ENCODE measurements around the gene GRN.
A peak's percentile ranks its signal among the peaks of the same experiment; 100 is the strongest.
"Not testable (repeated sequence)": the region's sequence is repeated elsewhere in the genome, so short reads cannot be mapped to it uniquely, and the experiment has no call there.

The GRN gene

GRCh38 chr17:44335564-44335963 lies 9.5 kb upstream of the GRN start:
- no peaks in the 10 kb centered on the region for H3K27me3 ChIP-seq (ENCODE audit: insufficient read depth, poor library complexity, severe bottlenecking)
- TF ChIP-seq REST (IDR thresholded peaks at IDR 0.05; ENCODE audit: insufficient replicate concordance, low read depth): no peak
- TF ChIP-seq GABPA (IDR thresholded peaks at IDR 0.05; ENCODE audit: low read depth): no peak
- TF ChIP-seq CTCF (IDR thresholded peaks at IDR 0.05; ENCODE audit: insufficient read depth, low read length): no peak
- no peak for TF ChIP-seq SPI1 (IDR thresholded peaks at IDR 0.05; ENCODE audit: borderline replicate concordance, low read depth)
- no peak for TF ChIP-seq POLR2AphosphoS5 (IDR thresholded peaks at IDR 0.05; ENCODE audit: low read depth)
- H3K4me3 ChIP-seq (replicated peaks; ENCODE audit: insufficient read depth, low read length): no peak overlapping the region
- no peak overlapping the region for H3K27ac ChIP-seq (replicated peaks)
- no peak for DNase-seq (ENCODE audit: low read depth in 1 of 2, low spot score in 1 of 2)

- no peak for TF ChIP-seq POLR2AphosphoS5 (IDR thresholded peaks at IDR 0.05; ENCODE audit: low read depth)
- no peak for TF ChIP-seq CTCF (IDR thresholded peaks at IDR 0.05; ENCODE audit: insufficient read depth, low read length)
- no peak for TF ChIP-seq REST (IDR thresholded peaks at IDR 0.05; ENCODE audit: insufficient replicate concordance, low read depth)
- TF ChIP-seq GABPA (IDR thresholded peaks at IDR 0.05; ENCODE audit: low read depth): no peak
- TF ChIP-seq SPI1 (IDR thresholded peaks at IDR 0.05; ENCODE audit: borderline replicate concordance, low read depth): no peak
- no peak overlapping the region for H3K4me3 ChIP-seq (replicated peaks; ENCODE audit: insufficient read depth, low read length)
- H3K27ac ChIP-seq (replicated peaks): no peak overlapping the region
- no peaks in the 10 kb centered on the region for H3K27me3 ChIP-seq (ENCODE audit: insufficient read depth, poor library complexity, severe bottlenecking)
- DNase-seq (ENCODE audit: low read depth in 1 of 2, low spot score in 1 of 2): no peak
These were observed 9.1 kb upstream of the GRN start for GRCh38 chr17:44335968-44336367.

GRCh38 chr17:44338702-44339101 lies 6.4 kb upstream of the GRN start:
- H3K27me3 ChIP-seq (ENCODE audit: insufficient read depth, poor library complexity, severe bottlenecking): no peaks in the 10 kb centered on the region
- TF ChIP-seq POLR2AphosphoS5 (IDR thresholded peaks at IDR 0.05; ENCODE audit: low read depth): no peak
- TF ChIP-seq SPI1 (IDR thresholded peaks at IDR 0.05; ENCODE audit: borderline replicate concordance, low read depth): no peak
- no peak for TF ChIP-seq REST (IDR thresholded peaks at IDR 0.05; ENCODE audit: insufficient replicate concordance, low read depth)
- no peak for TF ChIP-seq CTCF (IDR thresholded peaks at IDR 0.05; ENCODE audit: insufficient read depth, low read length)
- TF ChIP-seq GABPA (IDR thresholded peaks at IDR 0.05; ENCODE audit: low read depth): no peak
- H3K27ac ChIP-seq (replicated peaks): peak overlapping the region; percentile 29
- no peak overlapping the region for H3K4me3 ChIP-seq (replicated peaks; ENCODE audit: insufficient read depth, low read length)
- peak in 1 of 2 experiments; percentile 23 for DNase-seq (ENCODE audit: low read depth in 1 of 2, low spot score in 1 of 2)

- H3K27me3 ChIP-seq (ENCODE audit: insufficient read depth, poor library complexity, severe bottlenecking); DNase-seq (ENCODE audit: low read depth in 1 of 2, low spot score in 1 of 2); H3K27ac ChIP-seq (replicated peaks): not testable (repeated sequence)
These were observed 4.5 kb upstream of the GRN start for GRCh38 chr17:44340553-44340952.

More at GRCh38 chr17:44340553-44340952, 4.5 kb upstream of the GRN start:
- not testable (repeated sequence) for H3K4me3 ChIP-seq (replicated peaks; ENCODE audit: insufficient read depth, low read length)

All from HL-60 (cell line).